Non-pigmented ciliary epithelial cell (primary cell): ENCODE data around the gene CUX1.

Experiments used
- DNase-seq: peaks from one replicate; pipeline ENCODE4 v3.0.0-alpha.2; 2010; ENCODE audit warnings: low read depth

The CUX1 gene

GRCh38 chr7:102272917-102273748 lies 455.7 kb downstream of the CUX1 start:
- no peak for DNase-seq

DNA sequence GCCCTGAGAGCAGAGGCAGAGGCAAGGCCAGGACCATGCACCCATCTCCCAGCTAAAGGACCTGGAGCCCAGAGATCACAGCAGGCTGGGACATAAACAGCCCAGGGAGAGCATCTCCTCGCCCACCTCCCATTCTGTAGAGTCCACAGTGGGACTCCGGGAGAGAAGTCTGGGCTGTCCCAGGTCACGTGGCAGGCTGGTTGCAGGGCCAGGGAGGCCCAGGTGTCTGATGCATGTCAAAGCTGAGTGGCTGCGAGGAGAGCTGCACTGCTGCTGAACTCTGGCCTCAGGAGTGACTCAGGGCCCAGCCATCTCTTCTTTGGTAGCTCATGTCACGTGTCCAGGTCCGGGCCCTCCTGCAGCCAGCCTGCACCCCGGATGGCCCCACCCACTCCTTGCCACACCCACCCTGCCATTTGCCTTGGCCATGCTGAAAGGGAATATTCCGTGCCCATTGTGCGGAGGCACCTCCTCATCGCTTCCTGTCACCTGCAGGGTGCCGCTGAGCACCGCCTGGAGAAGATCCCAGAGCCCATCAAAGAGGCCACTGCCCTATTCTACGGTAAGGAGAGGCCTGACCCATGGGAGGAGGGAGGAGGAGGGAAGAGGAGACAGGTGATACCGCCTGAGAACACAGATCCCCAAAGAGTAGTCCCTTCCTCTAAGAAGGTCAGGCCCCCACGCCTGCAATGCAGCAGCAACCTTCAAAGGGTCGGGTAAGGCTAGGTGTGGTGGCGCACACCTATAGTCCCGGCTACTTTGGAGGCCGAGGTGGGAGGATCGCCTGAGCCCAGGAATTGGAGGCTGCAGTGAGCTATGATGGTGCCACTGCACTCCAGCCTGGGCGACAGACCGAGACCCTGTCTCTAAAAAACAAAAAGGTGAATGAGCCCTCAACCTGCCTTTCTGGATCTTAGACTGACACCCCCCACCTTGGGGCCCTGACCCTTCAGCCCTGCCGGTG lies 456.6 kb downstream of the CUX1 start:
- no peak for DNase-seq

DNA sequence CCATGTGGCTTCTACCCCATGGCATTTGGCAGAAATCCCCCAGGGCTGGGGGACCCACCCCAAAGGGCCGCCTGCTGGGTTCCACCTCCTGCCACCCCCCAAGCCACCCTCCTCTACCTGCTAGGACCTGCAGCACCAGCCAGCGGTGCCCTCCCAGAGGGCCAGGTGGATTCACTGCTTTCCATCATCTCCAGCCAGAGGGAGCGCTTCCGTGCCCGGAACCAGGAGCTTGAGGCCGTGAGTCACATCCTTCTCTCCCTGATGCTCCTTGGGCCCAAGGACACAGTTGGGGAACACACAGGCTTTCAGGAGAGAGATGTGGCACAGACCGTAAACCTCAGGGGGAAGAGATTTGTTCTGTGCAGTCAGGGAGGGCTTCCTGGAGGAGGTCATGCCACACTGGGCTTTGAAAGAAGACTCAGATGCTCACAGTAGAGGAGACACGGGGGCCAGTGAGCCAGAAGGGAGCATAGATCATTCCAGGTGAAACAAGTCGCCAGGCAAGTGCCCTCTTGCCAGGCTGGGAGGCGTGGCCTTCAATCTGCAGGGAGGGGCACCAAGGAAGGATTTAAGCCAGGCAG lies 457.8 kb downstream of the CUX1 start:
- DNase-seq = no peak

DNA sequence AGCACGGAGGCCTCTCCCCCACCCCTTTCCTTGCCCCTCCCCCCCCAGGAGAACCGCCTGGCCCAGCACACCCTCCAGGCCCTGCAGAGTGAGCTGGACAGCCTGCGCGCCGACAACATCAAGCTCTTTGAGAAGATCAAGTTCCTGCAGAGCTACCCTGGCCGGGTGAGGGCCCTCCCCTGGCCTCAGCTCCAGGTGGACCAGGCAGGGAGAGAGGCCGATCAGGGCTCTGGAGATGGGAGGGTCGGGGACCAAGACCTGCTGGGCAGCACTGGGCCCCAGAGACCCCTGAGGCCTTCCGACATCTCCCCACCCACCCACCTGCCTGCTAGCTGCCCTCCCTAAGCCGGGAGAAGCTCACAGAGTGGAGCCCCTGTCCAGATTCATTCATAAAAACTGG lies 460.5 kb downstream of the CUX1 start:
- DNase-seq = no peak

DNA sequence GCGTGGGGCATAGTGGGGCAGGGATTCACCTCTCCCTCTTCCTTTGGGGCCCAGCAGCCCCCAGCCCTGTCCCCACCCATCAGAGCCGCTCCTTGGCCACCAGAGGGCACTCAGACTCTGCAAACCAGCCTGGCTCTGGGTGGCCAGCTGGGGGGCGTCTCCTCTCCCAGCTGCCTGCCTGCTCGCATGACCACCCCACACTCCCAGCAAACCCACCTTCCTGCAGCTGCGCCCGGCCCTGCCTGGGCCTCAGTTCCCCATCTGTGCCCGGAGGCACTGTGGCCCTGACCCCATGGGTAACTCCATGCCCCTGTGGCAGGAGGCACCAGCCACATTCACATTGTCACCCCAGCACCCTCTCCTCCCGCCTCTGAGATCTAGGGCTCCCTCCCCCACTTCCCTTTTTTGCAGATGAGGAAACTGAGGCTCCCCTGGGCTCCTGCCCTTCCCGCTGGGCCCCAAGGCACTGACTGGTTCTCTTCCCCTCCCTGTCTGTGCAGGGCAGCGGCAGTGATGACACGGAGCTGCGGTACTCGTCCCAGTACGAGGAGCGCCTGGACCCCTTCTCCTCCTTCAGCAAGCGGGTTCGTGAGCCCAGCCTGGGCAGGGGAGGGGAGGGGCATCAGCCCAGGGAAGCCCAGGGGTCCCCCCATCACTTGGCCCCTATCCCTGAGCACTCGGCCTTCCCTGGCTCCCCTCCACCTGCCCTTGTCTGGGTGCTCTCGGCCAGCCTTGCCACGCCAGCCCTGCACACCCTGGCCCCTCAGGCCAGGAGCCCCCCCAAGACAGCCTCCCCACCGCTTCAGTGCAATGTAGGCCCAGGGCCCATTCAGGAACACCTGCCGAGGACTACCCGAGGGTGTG lies 462.3 kb downstream of the CUX1 start:
- DNase-seq = no peak

DNA sequence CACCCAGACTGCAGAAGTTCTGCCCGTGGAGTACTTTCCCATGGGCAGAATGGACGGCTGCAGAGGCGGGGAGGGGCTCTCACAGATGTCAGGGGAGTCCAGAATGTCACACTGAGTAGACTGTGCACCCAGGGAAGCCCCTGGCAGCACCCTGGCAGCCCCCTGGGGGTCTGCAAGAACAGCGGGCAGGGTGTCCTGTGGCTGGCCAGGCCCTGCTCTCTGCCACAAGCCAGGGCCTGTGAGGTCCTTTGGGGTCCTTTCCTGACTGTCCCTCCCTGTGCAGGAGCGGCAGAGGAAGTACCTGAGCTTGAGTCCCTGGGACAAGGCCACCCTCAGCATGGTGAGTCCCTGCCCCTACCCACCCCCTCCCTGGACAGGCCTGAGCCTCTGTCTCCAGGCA lies 463.1 kb downstream of the CUX1 start:
- DNase-seq = no peak

- no peak for DNase-seq
These were observed 464.4 kb downstream of the CUX1 start for GRCh38 chr7:102281785-102282184.

DNA sequence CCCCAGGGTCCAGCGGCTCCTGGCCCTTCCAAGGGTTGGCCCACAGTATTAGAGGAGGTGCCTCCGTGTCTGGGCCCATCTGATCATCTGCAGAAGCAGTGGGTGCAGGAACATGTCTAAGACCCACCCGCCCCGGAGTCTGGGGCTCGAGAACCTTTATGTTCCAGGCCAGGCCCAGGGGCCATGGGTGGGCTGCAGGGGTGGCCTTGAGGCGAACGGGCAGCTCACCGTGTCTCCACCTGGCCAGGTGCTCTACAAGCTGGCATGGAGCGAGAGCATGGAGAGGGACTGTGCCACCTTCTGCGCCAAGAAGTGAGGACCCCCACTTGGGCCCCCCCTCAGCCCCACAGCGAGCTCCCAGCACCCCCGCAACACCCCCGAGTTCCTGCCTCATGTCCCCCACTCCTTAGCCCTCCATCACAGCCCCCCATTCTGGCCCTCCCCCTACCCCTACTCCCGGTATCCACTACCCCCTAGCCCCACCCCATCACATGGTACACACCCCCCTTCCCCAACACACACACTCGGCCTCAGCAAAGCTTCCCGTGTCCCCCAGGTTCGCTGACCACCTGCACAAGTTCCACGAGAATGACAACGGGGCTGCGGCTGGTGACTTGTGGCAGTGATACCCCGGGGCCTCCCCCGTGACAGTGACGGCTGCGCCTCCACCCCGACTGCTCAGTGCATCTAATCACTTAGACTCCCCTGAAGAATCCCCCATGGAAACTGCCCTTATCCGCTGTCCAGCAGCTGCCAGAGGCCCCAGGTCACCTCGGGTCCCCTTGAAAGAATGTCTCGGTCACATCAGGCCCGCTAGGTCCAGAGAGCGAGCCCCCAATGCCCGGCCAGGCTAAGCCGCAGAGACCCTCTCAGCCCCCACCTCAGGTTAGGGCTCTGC lies 465.3 kb downstream of the CUX1 start:
- no peak for DNase-seq

- DNase-seq = no peak
These were observed 466.2 kb downstream of the CUX1 start for GRCh38 chr7:102283477-102284189.

DNA sequence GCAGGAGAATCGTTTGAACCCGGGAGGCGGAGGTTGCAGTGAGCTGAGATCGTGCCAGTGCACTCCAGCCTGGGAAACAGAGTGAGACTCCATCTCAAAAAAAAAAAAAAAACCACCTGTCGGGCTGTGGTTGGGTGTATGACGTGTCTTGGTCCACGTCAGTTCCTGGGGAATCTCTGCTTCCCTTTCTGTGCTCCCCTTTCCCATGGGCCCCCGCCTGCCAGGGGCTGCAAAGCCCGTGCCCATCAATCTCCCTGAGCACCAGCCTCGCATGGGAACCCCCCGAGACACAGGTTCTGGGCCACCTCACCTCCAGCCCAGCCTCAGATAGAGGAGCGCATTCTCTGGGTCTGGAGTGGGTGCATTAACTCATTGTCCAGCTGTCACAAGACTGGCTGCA lies 467.0 kb downstream of the CUX1 start:
- no peak for DNase-seq

DNA sequence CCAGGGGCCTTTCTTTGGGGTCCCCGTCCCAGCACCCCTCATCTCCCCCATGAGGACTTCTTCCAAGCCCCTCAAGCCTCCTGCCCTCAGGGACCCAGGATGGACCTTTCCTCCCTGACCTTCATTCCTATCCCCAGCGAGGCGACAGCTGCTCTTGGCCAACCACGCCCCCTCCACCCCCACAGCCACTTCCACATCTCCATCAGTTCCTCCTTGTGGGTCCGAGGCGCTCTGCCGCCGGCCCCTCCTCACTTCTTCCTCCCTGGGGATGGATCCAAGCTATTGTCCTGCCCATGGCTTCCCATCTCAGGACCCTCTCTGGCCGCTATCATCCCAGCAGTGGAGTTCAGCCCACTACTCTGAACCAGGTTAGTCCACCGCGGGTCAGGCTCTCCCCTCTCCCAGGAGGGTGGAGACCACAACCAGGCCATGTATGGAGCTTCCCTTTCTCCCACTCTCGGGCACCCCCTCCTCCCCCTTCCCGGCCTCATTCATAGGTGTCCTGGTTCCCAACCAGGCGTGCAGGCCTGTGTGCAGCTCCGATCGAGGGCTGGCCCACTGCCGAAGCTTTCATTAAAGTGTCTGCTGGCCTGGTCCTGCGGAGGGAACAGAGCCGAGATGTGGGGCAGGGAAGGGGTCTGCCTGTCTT lies 467.6 kb downstream of the CUX1 start:
- no peak for DNase-seq

- no peak for DNase-seq
These were observed 468.3 kb downstream of the CUX1 start for GRCh38 chr7:102285540-102286236.

DNA sequence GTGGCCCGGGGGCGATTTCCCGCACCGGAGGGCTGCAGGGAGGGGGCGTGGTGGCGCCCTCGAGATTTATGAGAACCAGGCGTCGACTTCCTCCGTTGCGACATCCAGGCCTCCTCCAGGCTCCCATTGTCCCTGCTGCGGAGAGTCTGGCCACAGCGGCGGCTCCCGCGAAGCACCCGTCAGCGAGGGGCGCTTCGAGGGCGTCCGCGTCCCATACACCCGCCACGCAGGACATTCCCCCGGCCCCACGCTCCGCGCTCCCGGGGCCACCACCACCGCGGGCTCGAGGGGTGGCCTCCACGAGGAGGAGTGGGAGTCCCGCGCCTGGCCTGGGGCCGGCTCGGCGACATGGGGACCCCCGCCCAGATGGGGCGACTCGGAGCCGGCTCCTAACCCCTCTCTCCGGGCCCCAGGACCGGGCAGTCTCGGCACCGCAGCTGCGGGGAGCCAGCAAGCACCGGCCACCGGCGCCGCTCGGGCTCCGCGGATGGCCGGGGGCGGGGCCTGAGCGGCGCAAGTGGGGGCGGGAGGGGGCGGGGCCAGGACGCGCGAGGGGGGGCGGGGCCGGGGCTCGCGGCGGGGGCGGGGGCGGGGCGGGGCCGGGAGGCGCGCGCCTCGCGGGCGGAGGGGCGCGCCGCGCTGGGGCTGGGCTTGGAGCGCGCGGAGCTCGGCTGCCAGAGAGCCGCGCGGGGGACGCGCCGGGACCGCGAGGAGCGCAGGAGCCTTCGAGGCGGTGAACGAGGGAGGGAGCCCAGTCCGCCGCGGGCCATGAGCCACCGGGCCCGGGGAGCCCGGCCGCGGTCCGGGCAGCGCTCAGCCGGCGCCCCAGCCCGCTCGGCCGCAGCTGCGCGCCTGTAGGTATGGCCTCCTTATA lies 469.0 kb downstream of the CUX1 start, which contains the start of gene SH2B2:
Gene SH2B2 (plus strand): TSS at position 632 of the 874 bp plus-strand sequence. CDS start 13,683 bp downstream, outside the sequence.
- DNase-seq = no peak

- no peak for DNase-seq
These were observed 469.9 kb downstream of the CUX1 start for GRCh38 chr7:102287111-102287980.

- no peak for DNase-seq
These were observed 470.5 kb downstream of the CUX1 start for GRCh38 chr7:102287981-102288278.

GRCh38 chr7:102288285-102288930 lies 471.0 kb downstream of the CUX1 start:
- DNase-seq = no peak
